Endothelial cell of umbilical vein (primary cell): ENCODE results near the gene ERBB2. TPM values are rescaled to one million over a fixed set of nuclear protein-coding genes. Genes with fewer than 3 reads are reported as not detected.

Source experiments
- BruUV-seq: library from RNA; stranded (reverse); fragments of 400-500 nt; replicated peaks from 2 replicates; lab custom pipeline; 2021; lab: Mats Ljungman, UMichigan
- CTCF ChIA-PET: fragments of 300-600, 350-600 bp; sonication (Branson Sonifier 250); formaldehyde crosslinking; loops from one replicate; lab custom pipeline; 2021; ENCODE audit warnings: antibody characterized with exemption, inconsistent platforms; lab: Charles Lee
- POLR2A ChIA-PET: fragments of 300-600, 350-600 bp; sonication (Branson Sonifier 250); formaldehyde crosslinking; loops from one replicate; lab custom pipeline; 2021; ENCODE audit warnings: antibody characterized with exemption, inconsistent platforms; lab: Charles Lee
- DNase-seq: peaks from one replicate; pipeline ENCODE4 v3.0.0-alpha.2; 2011; ENCODE audit warnings: low read depth, low spot score
- FAIRE-seq: peaks from 2 replicates; lab custom pipeline; 2011; peaks lifted over from hg19 to GRCh38; lab: Jason Lieb, UNC
- H2AFZ ChIP-seq: 2 replicates; pipeline ENCODE4 v1.6.0; 2012; ENCODE audit warnings: low read depth, low read length, control low read depth, inconsistent platforms
- H3K27ac ChIP-seq: 2 replicates; pipeline ENCODE4 v1.5.1; 2011; ENCODE audit warnings: low read depth, mild to moderate bottlenecking, control low read depth, low read length, moderate library complexity; ENCODE audit not compliant: insufficient read depth
- H3K27me3 ChIP-seq, 2 experiments: 2 replicates each; pipeline versions ENCODE4 v1.6.0 to v1.6.1; 2011; ENCODE audit warnings: low read length in 2 of 2, mixed read lengths in 1 of 2; ENCODE audit not compliant: control insufficient read depth in 2 of 2, insufficient read depth in 2 of 2
- H3K36me3 ChIP-seq, 2 experiments: 2 replicates in 1 of 2; 3 replicates in 1 of 2; pipeline ENCODE4 v1.5.1; 2011; ENCODE audit warnings: low read length in 2 of 2, mild to moderate bottlenecking in 1 of 2, moderate library complexity in 1 of 2; ENCODE audit not compliant: control insufficient read depth in 2 of 2, insufficient read depth in 2 of 2; ENCODE audit errors: extremely low read depth in 1 of 2
- H3K4me1 ChIP-seq: 3 replicates; pipeline ENCODE4 v1.5.1; 2011; ENCODE audit warnings: mild to moderate bottlenecking, low read length; ENCODE audit not compliant: control insufficient read depth, insufficient read depth; ENCODE audit errors: extremely low read depth
- H3K4me2 ChIP-seq: 2 replicates; pipeline ENCODE4 v1.6.1; 2011; ENCODE audit warnings: low read length, control low read depth, mixed read lengths; ENCODE audit not compliant: insufficient read depth
- H3K4me3 ChIP-seq, 3 experiments: fragments of 200-600 bp in 1 of 3; sonication (generic), shearing (Covaris generic) in 1 of 3; replicated peaks in 1 of 3; 2 replicates each; pipeline ENCODE4 v1.5.1; 2011 to 2016; ENCODE audit warnings: control low read depth in 3 of 3, low read length in 3 of 3, mild to moderate bottlenecking in 2 of 3, inconsistent platforms in 1 of 3, low read depth in 1 of 3, moderate library complexity in 1 of 3; ENCODE audit not compliant: insufficient read depth in 1 of 3
- H3K79me2 ChIP-seq: 2 replicates; pipeline ENCODE4 v1.6.0; 2012; ENCODE audit warnings: low read length, inconsistent platforms; ENCODE audit not compliant: control insufficient read depth, insufficient read depth
- H3K9ac ChIP-seq: replicated peaks from 2 replicates; pipeline ENCODE3; 2011; ENCODE audit warnings: low read length, control low read depth; ENCODE audit not compliant: insufficient read depth; ENCODE audit errors: extremely low read depth
- H3K9me1 ChIP-seq: replicated peaks from 3 replicates; pipeline ENCODE4 v1.6.0; 2011; ENCODE audit warnings: mild to moderate bottlenecking, low read length; ENCODE audit not compliant: control insufficient read depth, insufficient read depth; ENCODE audit errors: extremely low read depth
- H3K9me3 ChIP-seq: replicated peaks from 2 replicates; pipeline ENCODE4 v1.5.1; 2012; ENCODE audit warnings: low read length, inconsistent platforms; ENCODE audit not compliant: control insufficient read depth, insufficient read depth
- H4K20me1 ChIP-seq: replicated peaks from 2 replicates; pipeline ENCODE3; 2011; ENCODE audit warnings: mild to moderate bottlenecking, low read length; ENCODE audit not compliant: control insufficient read depth, insufficient read depth; ENCODE audit errors: extremely low read depth
- CTCF ChIP-seq, 2 donors: IDR thresholded peaks; 1 replicate in 1 of 2; 2 replicates in 1 of 2; pipeline ENCODE4 v1.5.1; 2011; ENCODE audit warnings: low read length in 2 of 2, mild to moderate bottlenecking in 2 of 2, moderate library complexity in 2 of 2, control low read depth in 1 of 2, inconsistent platforms in 1 of 2, low read depth in 1 of 2; ENCODE audit not compliant: insufficient read depth in 1 of 2; ENCODE audit errors: extremely low read depth in 1 of 2
- EZH2 ChIP-seq: IDR thresholded peaks from 2 replicates; pipeline ENCODE4 v1.6.1; 2012; ENCODE audit warnings: borderline replicate concordance, low read depth, mild to moderate bottlenecking, moderate library complexity, low read length, inconsistent platforms; ENCODE audit not compliant: severe bottlenecking
- FOS ChIP-seq: IDR thresholded peaks from 2 replicates; pipeline ENCODE4 v1.6.1; 2011; ENCODE audit warnings: mild to moderate bottlenecking, low read length, moderate library complexity, borderline replicate concordance; ENCODE audit not compliant: insufficient read depth
- GATA2 ChIP-seq: IDR thresholded peaks from 2 replicates; pipeline ENCODE4 v1.7.0; 2011; ENCODE audit warnings: low read depth, mild to moderate bottlenecking, moderate library complexity, mixed read lengths, low read length; ENCODE audit not compliant: insufficient read length, insufficient read depth
- JUN ChIP-seq: IDR thresholded peaks from 2 replicates; pipeline ENCODE4 v1.6.1; 2011; ENCODE audit warnings: borderline replicate concordance, low read depth; ENCODE audit not compliant: insufficient read length, insufficient read depth
- MAX ChIP-seq: IDR thresholded peaks from 2 replicates; pipeline ENCODE4 v1.6.1; 2011; ENCODE audit not compliant: insufficient read depth, insufficient read length
- MYC ChIP-seq: IDR thresholded peaks from one replicate; pipeline ENCODE4 v1.6.1; 2011; ENCODE audit warnings: mild to moderate bottlenecking, low read depth, low read length
- POLR2A ChIP-seq: IDR thresholded peaks from 2 replicates; pipeline ENCODE4 v1.6.1; 2012; ENCODE audit warnings: low read depth, mild to moderate bottlenecking, control low read depth, low read length
- POLR2AphosphoS5 ChIP-seq: IDR thresholded peaks from 2 replicates; pipeline ENCODE4 v1.6.1; 2012; ENCODE audit warnings: low read depth, mild to moderate bottlenecking, control low read depth, low read length, moderate library complexity; ENCODE audit not compliant: insufficient read depth
- dilution Hi-C: fragments of 300-500 bp; cut with MboI; formaldehyde crosslinking; loops from one replicate; pipeline ENCODE4 v1.15.0; 2019; ENCODE audit warnings: low sequenced_read_pairs; ENCODE audit not compliant: extremely low pct_ligation_motif_present
- intact Hi-C: fragments of 100-400 bp; cut with micrococcal nuclease; formaldehyde crosslinking; loops from one replicate; pipeline ENCODE4 v1.10.0; 2022
- polyA plus RNA-seq, 4 experiments: library from polyadenylated mRNA; depleted of rRNA in 3 of 4; stranded (reverse) in 3 of 4; unstranded in 1 of 4; fragments of >200 nt; gene quantifications; 2 replicates each; pipeline versions ENCODE4 v1.2.1 to v1.2.3, GENCODE V29; 2011 to 2012; ENCODE audit warnings: missing spikeins in 1 of 4
- total RNA-seq: library from RNA; stranded (reverse); gene quantifications from 2 replicates; pipeline ENCODE4 v1.2.3, GENCODE V29; 2021

Gene ERBB2
- total and polyA plus RNA-seq, 2 donors (not counting 3 experiments of a cell fraction or from before 2014, with no cell fraction given): 20.6 to 32.9 TPM

DNA sequence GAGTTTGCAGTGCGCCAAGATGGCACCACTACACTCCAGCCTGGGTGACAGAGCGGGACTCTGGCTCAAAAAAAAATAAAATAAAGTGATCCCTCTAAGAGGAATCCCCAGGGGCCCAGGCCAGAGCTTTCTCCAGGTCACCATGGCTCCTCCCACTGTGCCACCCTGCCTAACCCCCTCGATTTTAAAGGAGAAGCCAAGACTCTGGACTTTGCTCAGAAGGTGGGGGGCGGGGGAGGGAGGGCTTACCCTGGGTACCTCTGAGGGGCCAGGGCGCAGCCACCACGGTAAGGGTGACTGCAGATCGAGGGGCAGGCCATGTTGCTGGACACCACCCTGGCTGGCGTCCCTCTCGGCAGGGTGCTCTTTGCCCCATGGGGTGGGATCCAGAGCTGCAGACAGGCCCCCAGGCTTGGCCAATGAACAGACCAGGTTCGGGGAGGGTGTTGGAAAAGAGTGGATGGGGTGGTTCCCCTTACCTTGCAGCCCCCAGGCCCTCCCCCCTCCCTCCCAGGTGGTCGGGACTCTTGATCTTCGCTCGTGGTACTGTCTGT is 37.4 kb downstream of the ERBB2 start:
- no TSS peak for BruUV-seq
- no peaks in the 10 kb centered on the region for H4K20me1 ChIP-seq
- no peak overlapping the region for H3K4me3 ChIP-seq
- no peaks in the 10 kb centered on the region for H3K79me2 ChIP-seq
- H3K36me3 ChIP-seq: no peaks in the 10 kb centered on the region
- POLR2A ChIA-PET: no interaction called here
- DNase-seq (no peak), FAIRE-seq (no peak)
- H3K9me1 ChIP-seq: no peaks in the 10 kb centered on the region
- H3K4me2 ChIP-seq: no peak overlapping the region
- no peaks in the 10 kb centered on the region for H3K9me3 ChIP-seq
- intact Hi-C loops: no loop called here
- dilution Hi-C loops: no loop called here
- peaks cover 18 to 21% of the 10 kb centered on the region in 2 experiments for H3K27me3 ChIP-seq
- no peak overlapping the region for H2AFZ ChIP-seq
- CTCF ChIA-PET: no interaction called here
- no peak overlapping the region for H3K27ac ChIP-seq
- H3K4me1 ChIP-seq: peaks cover 12% of the 10 kb centered on the region
- TF ChIP-seq JUN (no peak), FOS (no peak), MYC (no peak), POLR2A (no peak), CTCF (IDR thresholded peaks at IDR 0.05; ENCODE audit: extremely low read depth in 1 of 2, insufficient read depth in 1 of 2, low read depth in 1 of 2, low read length in 2 of 2) (no peak), GATA2 (no peak), MAX (no peak), EZH2 (no peak), POLR2AphosphoS5 (no peak)
- H3K9ac ChIP-seq: no peak overlapping the region
